Measurements from ENCODE around the gene PHACTR3. TPM values are rescaled to one million over a fixed set of nuclear protein-coding genes. Genes with fewer than 3 reads are reported as not detected.

Gene PHACTR3
- total RNA-seq, 6 donors from 2014 or later: 5.5 to 30.8 (median 11.4) TPM

GRCh38 chr20:59599941-59600340, 4.4 kb upstream of the PHACTR3 start:
- peaks cover 0 to 4% (median 0%) of the 10 kb centered on the region in 4 donors for H3K4me1 ChIP-seq
- H3K9me3 ChIP-seq: no peaks in the 10 kb centered on the region
- no peaks in the 10 kb centered on the region for H3K36me3 ChIP-seq
- TF ChIP-seq EP300 (IDR thresholded peaks at IDR 0.05) (no peak), CTCF (IDR thresholded peaks at IDR 0.05) (no peak), POLR2A (IDR thresholded peaks at IDR 0.05) (no peak), POLR2AphosphoS5 (IDR thresholded peaks at IDR 0.05) (no peak)
- no peak for ATAC-seq (ENCODE audit: low FRiP score in 2 of 2)
- H3K27me3 ChIP-seq: peaks cover 0 to 20% (median 5%) of the 10 kb centered on the region in 4 donors
- WGBS, 2 donors: 79 to 94% methylated on average over 3 of the region's 3 CpGs
- no peak overlapping the region for H3K27ac ChIP-seq
- H3K4me3 ChIP-seq: no peak overlapping the region
- DNase-seq: no peak

- no peaks in the 10 kb centered on the region for H3K36me3 ChIP-seq
- H3K4me1 ChIP-seq: peaks cover 0 to 9% (median 0%) of the 10 kb centered on the region in 4 donors
- H3K9me3 ChIP-seq: no peaks in the 10 kb centered on the region
- TF ChIP-seq POLR2A (IDR thresholded peaks at IDR 0.05): no peak
- TF ChIP-seq CTCF (IDR thresholded peaks at IDR 0.05): no peak
- no peak for TF ChIP-seq EP300 (IDR thresholded peaks at IDR 0.05)
- no peak for DNase-seq
- H3K4me3 ChIP-seq: no peak overlapping the region
- H3K27me3 ChIP-seq: peaks cover 0 to 26% (median 8%) of the 10 kb centered on the region in 4 donors
- no peak overlapping the region for H3K27ac ChIP-seq
- WGBS, 2 donors: 75% methylated on average over 4 to 5 of the region's 5 CpGs
- no peak for ATAC-seq (ENCODE audit: low FRiP score in 2 of 2)
Measured at GRCh38 chr20:59600472-59600871, 3.9 kb upstream of the PHACTR3 start.

- Histone ChIP-seq H3K27me3 (peaks cover 0 to 28% (median 9%) of the 10 kb centered on the region in 4 donors), H3K36me3 (no peaks in the 10 kb centered on the region), H3K4me3 (no peak overlapping the region), H3K27ac (no peak overlapping the region), H3K9me3 (no peaks in the 10 kb centered on the region), H3K4me1 (peaks cover 0 to 10% (median 0%) of the 10 kb centered on the region in 4 donors)
- no peak for TF ChIP-seq CTCF (IDR thresholded peaks at IDR 0.05)
- no peak for TF ChIP-seq EP300 (IDR thresholded peaks at IDR 0.05)
- no peak for TF ChIP-seq POLR2A (IDR thresholded peaks at IDR 0.05)
- TF ChIP-seq POLR2AphosphoS5 (IDR thresholded peaks at IDR 0.05): no peak
- ATAC-seq (ENCODE audit: low FRiP score in 2 of 2) (no peak), DNase-seq (no peak)
- 48 to 74% methylated on average over 2 to 3 of the region's 3 CpGs for WGBS, 2 donors
Measured at GRCh38 chr20:59602546-59603080, 1.7 kb upstream of the PHACTR3 start.

GRCh38 chr20:59603176-59603575, 1.2 kb upstream of the PHACTR3 start:
- Histone ChIP-seq H3K36me3 (no peaks in the 10 kb centered on the region), H3K4me3 (no peak overlapping the region), H3K4me1 (peaks cover 0 to 10% (median 0%) of the 10 kb centered on the region in 4 donors), H3K27me3 (peaks cover 0 to 28% (median 9%) of the 10 kb centered on the region in 4 donors), H3K27ac (no peak overlapping the region), H3K9me3 (no peaks in the 10 kb centered on the region)
- ATAC-seq (ENCODE audit: low FRiP score in 2 of 2): no peak
- no peak for DNase-seq
- TF ChIP-seq EP300 (IDR thresholded peaks at IDR 0.05) (no peak), POLR2A (IDR thresholded peaks at IDR 0.05) (no peak), CTCF (IDR thresholded peaks at IDR 0.05) (no peak), POLR2AphosphoS5 (IDR thresholded peaks at IDR 0.05) (no peak)
- 66 to 76% methylated on average over 9 of the region's 9 CpGs for WGBS, 2 donors
